GM19240 (cell line): Measurements from ENCODE around the gene ERI3.
"Not testable (repeated sequence)": the region's sequence is repeated elsewhere in the genome, so short reads cannot be mapped to it uniquely, and the experiment has no call there.

ENCODE experiments used
- DNase-seq: peaks from one replicate; pipeline ENCODE4 v3.0.0; 2011; ENCODE audit warnings: low spot score; ENCODE audit not compliant: insufficient read length

Gene ERI3

DNA sequence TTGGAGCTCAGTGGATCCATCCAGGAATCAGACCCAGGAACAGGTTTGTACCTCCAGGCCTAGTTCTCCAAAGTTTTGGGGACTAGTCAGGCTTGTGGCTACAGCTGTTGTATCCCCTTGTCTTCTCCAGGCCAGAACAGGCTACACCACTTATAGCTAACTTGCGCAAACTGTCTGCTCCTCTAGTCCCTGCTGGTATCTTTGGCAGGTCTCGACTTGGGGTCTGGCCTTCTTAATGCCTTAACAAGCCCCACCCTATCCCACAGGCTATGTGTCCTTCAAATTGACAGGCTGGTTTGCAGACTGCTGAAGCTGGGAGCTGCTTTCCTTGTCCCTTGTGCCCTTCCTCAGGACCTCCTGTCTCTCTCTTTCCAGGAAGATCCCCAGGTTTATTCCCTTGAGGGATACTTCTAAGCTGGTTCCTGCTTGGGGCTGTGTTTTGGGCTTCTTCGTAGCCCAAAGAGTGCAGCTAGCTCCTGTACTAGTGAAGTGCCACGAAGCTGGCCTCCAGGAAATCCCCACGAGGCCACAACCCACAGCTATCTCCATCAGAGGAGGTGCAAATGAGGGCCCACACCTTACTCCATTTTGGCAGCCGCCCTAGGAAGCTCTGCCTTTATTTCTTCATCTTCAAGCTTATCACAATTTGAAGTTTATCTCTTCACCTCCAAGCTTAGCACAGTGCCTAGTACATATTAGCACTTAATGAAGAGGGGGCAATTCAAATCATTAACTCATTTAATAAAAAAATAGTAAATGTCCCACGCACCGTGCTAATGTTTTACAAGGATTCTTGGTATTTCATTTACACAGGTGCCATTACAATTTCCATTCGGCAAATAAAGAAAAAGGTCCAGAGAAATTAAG is 142.5 kb downstream of the ERI3 start:
- no peak for DNase-seq

DNA sequence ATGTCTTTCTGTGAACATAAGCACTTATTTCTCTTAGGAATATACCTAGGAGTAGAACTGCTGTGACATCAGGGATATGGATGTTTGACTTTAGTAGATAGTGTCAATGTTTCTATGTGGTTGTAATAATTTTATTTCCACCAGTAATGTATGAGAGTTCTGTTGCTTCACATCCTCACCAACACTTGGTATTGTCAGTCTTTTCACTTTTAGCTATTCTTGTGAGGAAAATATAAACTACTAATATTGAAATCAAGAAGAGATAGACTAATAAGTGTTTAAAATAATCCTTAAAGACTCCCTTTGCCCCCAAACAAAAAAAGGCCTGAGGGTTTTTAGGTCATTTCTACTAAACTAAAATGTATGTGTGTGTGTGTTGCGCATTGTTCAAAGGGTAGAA is 144.5 kb downstream of the ERI3 start:
- no peak for DNase-seq

DNA sequence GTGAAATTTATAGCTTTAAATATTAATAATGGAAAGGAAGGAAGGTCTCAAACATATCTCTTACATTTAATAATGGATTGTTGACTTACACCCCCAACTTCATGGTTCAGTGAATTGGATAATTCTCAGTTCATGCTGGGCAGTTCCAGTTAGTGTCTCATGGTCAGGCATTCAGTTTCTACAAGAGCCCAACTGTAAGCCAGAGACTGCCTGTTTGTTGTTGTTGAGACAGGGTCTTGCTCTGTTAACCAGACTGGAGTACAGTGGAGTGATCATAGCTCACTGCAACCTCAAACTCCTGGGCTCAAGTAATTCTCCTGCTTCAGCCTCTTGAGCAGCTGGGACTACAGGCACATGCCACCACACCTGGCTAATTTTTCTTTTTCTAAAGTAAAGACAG is 146.8 kb downstream of the ERI3 start:
- no peak for DNase-seq

DNA sequence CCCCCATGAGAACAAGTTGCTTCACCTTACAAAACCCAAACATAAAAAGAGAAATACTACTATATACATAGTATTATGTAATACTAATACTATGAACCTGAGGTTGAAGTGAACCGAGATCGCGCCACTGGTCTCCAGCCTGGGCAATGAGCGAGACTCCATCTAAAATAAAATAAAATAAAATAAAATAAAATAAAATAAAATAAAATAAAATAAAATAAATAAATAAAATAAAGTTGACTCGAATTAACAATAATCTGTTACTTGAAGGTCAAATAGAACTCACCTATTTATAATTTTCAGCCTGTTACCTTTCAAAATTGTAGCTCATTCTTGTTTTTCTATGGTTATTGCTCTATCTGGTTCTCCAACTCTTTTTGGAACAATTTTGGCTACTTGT is 148.5 kb downstream of the ERI3 start:
- not testable (repeated sequence) for DNase-seq

DNA sequence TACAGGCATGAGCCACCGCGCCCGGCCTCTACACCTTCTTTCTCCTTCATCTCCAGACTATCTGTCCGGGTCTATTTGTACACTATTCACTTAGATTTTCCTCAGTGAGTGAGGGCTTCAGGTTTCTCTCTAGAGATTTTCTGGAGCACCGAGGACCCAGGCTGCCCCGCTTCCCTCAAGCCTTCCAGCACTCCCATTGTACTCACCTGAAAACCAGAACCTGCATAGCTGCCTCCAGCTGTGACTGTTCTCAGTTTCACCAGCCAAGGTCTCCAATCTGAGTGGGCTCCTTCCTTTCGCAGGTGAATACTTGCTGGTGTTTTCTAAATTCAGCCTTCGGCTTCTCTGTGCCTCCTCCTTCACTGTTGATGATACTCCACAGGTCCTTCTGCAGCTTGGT is 154.7 kb downstream of the ERI3 start:
- no peak for DNase-seq

DNA sequence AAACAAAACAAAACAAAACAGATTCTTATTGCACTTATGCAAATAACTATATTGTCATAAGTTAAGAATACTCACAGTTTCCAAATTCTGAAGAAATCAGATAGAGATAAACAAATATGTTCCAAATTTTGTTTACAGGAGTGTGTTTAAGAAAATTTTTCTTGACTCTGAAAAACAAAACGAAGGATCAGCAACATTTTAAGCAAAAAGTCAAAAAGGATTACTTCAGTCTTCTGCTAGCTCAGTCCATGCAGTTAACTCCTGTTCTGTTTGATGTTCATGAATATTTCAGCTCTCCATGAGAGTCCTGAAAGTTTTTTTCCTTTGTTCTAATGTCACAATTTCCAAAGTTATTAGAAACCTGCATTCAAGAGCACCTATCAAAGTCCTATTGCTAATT is 180.4 kb downstream of the ERI3 start:
- no peak for DNase-seq
